Measurements from ENCODE around the gene AK8. TPM values are rescaled to one million over a fixed set of nuclear protein-coding genes. Genes with fewer than 3 reads are reported as not detected.

Gene AK8
- polyA plus RNA-seq, 1 experiment = 0.53 TPM

- ChIA-PET POLR2A (no interaction called here), CTCF (interaction anchor here (1.0 kb wide), 1 partner anchor 12 kb away, joined by 3 read pairs; no protein-coding TSS in a partner anchor)
- H3K4me3 ChIP-seq (ENCODE audit: low read depth, low read length) = no peak overlapping the region
- H3K27me3 ChIP-seq (ENCODE audit: control insufficient read depth, insufficient read depth, low read length) = peaks cover 11% of the 10 kb centered on the region
- H3K36me3 ChIP-seq (ENCODE audit: control insufficient read depth, insufficient read depth, low read length) = no peaks in the 10 kb centered on the region
- no peak for DNase-seq (ENCODE audit: low read depth)
- TF ChIP-seq CTCF (IDR thresholded peaks at IDR 0.05; ENCODE audit: insufficient read depth, low read depth, low read length) = no peak
Measured at GRCh38 chr9:132788378-132788777, 89.7 kb downstream of the AK8 start.

- ChIA-PET POLR2A (no interaction called here), CTCF (no interaction called here)
- TF ChIP-seq CTCF (IDR thresholded peaks at IDR 0.05; ENCODE audit: insufficient read depth, low read depth, low read length) = no peak
- H3K36me3 ChIP-seq (ENCODE audit: control insufficient read depth, insufficient read depth, low read length) = no peaks in the 10 kb centered on the region
- H3K27me3 ChIP-seq (ENCODE audit: control insufficient read depth, insufficient read depth, low read length) = peaks cover 11% of the 10 kb centered on the region
- no peak for DNase-seq (ENCODE audit: low read depth)
- H3K4me3 ChIP-seq (ENCODE audit: low read depth, low read length) = no peak overlapping the region
Measured at GRCh38 chr9:132787748-132788159, 90.3 kb downstream of the AK8 start.

- no peak for TF ChIP-seq CTCF (IDR thresholded peaks at IDR 0.05; ENCODE audit: insufficient read depth, low read depth, low read length)
- CTCF ChIA-PET = interaction anchor here (0.7 to 1.6 kb wide), 3 partner anchors 29 to 277 kb away, joined by 3 to 6 read pairs (median 4); no protein-coding TSS in a partner anchor
- Histone ChIP-seq H3K27me3 (ENCODE audit: control insufficient read depth, insufficient read depth, low read length) (peaks cover 13% of the 10 kb centered on the region), H3K36me3 (ENCODE audit: control insufficient read depth, insufficient read depth, low read length) (no peaks in the 10 kb centered on the region), H3K4me3 (ENCODE audit: low read depth, low read length) (no peak overlapping the region)
- POLR2A ChIA-PET = no interaction called here
- DNase-seq (ENCODE audit: low read depth) = no peak
Measured at GRCh38 chr9:132784286-132784830, 93.7 kb downstream of the AK8 start.

GRCh38 chr9:132783006-132783405 lies 95.1 kb downstream of the AK8 start:
- no peak for TF ChIP-seq CTCF (IDR thresholded peaks at IDR 0.05; ENCODE audit: insufficient read depth, low read depth, low read length)
- H3K27me3 ChIP-seq (ENCODE audit: control insufficient read depth, insufficient read depth, low read length) = peaks cover 14% of the 10 kb centered on the region
- ChIA-PET POLR2A (no interaction called here), CTCF (interaction anchor here (1.3 kb wide), 2 partner anchors 15 to 276 kb away, joined by 3 to 4 read pairs; no protein-coding TSS in a partner anchor)
- no peak for DNase-seq (ENCODE audit: low read depth)
- H3K4me3 ChIP-seq (ENCODE audit: low read depth, low read length) = no peak overlapping the region
- no peaks in the 10 kb centered on the region for H3K36me3 ChIP-seq (ENCODE audit: control insufficient read depth, insufficient read depth, low read length)

GRCh38 chr9:132782037-132782436 lies 96.0 kb downstream of the AK8 start:
- H3K36me3 ChIP-seq (ENCODE audit: control insufficient read depth, insufficient read depth, low read length) = no peaks in the 10 kb centered on the region
- H3K4me3 ChIP-seq (ENCODE audit: low read depth, low read length) = no peak overlapping the region
- ChIA-PET POLR2A (no interaction called here), CTCF (interaction anchor here (0.7 to 1.3 kb wide), 3 partner anchors 12 to 14 kb away, joined by 3 to 4 read pairs (median 3); no protein-coding TSS in a partner anchor)
- TF ChIP-seq CTCF (IDR thresholded peaks at IDR 0.05; ENCODE audit: insufficient read depth, low read depth, low read length) = no peak
- H3K27me3 ChIP-seq (ENCODE audit: control insufficient read depth, insufficient read depth, low read length) = peaks cover 14% of the 10 kb centered on the region
- no peak for DNase-seq (ENCODE audit: low read depth)
